ENCODE measurements around the gene CACNA2D4.

DNA sequence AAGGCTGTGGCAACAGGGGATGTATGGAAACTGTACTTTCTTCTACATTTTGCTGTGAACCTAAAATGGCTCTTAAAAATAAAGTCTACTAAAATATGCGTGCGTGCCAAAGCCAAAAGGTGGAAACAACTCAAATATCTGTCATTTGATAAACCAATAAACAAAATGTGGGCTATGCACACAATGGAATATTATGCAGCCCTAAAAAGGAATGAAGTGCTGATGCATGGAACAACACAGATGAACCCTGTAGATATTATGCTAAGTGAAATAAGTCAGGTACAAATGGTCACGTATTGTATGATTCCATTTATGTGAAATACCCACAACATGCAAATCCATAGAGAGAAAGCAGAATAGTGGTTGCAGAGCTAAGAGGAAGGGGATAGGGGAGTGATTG is 8.0 kb downstream of the CACNA2D4 start:
- no peak for TF ChIP-seq POLR2A (IDR thresholded peaks at IDR 0.05; ENCODE audit: borderline replicate concordance, extremely low read depth, insufficient read depth, insufficient read length)
- no peak for TF ChIP-seq ATF3 (IDR thresholded peaks at IDR 0.05)
- no peak for TF ChIP-seq CTCF (IDR thresholded peaks at IDR 0.05 in 2 of 3, conservative IDR thresholded peaks at IDR 0.05 in 1 of 3; ENCODE audit: borderline replicate concordance in 1 of 3, insufficient read depth in 1 of 3, low read depth in 2 of 3, low read length in 2 of 3)
- TF ChIP-seq CBX3 (IDR thresholded peaks at IDR 0.05; ENCODE audit: low read depth), result no peak
- no peak for TF ChIP-seq EZH2 (IDR thresholded peaks at IDR 0.05)
